Stomach (tissue), 9 donors: Measurements from ENCODE around the gene EEFSEC. TPM values are rescaled to one million over a fixed set of nuclear protein-coding genes. Genes with fewer than 3 reads are reported as not detected.

Experiments
- DNase-seq, 2 donors: peaks; one replicate each; pipeline versions ENCODE4 v3.0.0 to v3.0.0-alpha.2; 2013 to 2019
- H3K27ac ChIP-seq, 5 donors: fragments of 200-600 bp in 4 of 5; sonication (generic) in 4 of 5; one replicate each; pipeline ENCODE4 v1.5.1; 2013 to 2019; ENCODE audit warnings: mild to moderate bottlenecking in 1 of 5, moderate library complexity in 1 of 5
- H3K27me3 ChIP-seq, 3 donors: fragments of 200-600 bp; sonication (generic); one replicate each; pipeline ENCODE4 v1.5.1; 2017 to 2019; ENCODE audit warnings: mixed run types in 1 of 3
- H3K36me3 ChIP-seq, 4 donors: fragments of 200-600 bp; sonication (generic); 1 replicate in 3 of 4; 2 replicates in 1 of 4; pipeline ENCODE4 v1.5.1; 2016 to 2019
- H3K4me1 ChIP-seq, 4 donors: fragments of 200-600 bp; sonication (generic); one replicate each; pipeline ENCODE4 v1.5.1; 2016 to 2019
- H3K4me3 ChIP-seq, 4 donors: fragments of 200-600 bp; sonication (generic) in 3 of 4; one replicate each; pipeline ENCODE4 v1.5.1; 2016 to 2019; ENCODE audit warnings: mild to moderate bottlenecking in 1 of 4
- H3K9me3 ChIP-seq, 4 donors: fragments of 200-600 bp; sonication (generic); one replicate each; pipeline ENCODE4 v1.5.1; 2016 to 2019
- CTCF ChIP-seq, 7 experiments: fragments of 450-650 bp in 4 of 7; fragments of 200-600 bp in 3 of 7; sonication (generic) in 3 of 7; IDR thresholded peaks; one replicate each; pipeline ENCODE4 v1.5.1; 2016 to 2019; ENCODE audit warnings: antibody characterized with exemption in 7 of 7, control low read depth in 2 of 7, mild to moderate bottlenecking in 1 of 7
- EP300 ChIP-seq: sonication (generic); formaldehyde crosslinking; IDR thresholded peaks from one replicate; pipeline ENCODE4 v1.6.1; 2017; ENCODE audit warnings: antibody characterized with exemption
- POLR2A ChIP-seq, 4 donors: fragments of 450-650 bp; IDR thresholded peaks; one replicate each; pipeline ENCODE4 v1.6.1; 2016; ENCODE audit warnings: antibody characterized with exemption in 4 of 4, control low read depth in 2 of 4, mild to moderate bottlenecking in 1 of 4, moderate library complexity in 1 of 4
- POLR2AphosphoS5 ChIP-seq, 3 donors: sonication (generic); formaldehyde crosslinking; IDR thresholded peaks; one replicate each; pipeline ENCODE4 v1.6.1; 2016; ENCODE audit warnings: antibody characterized with exemption in 3 of 3
- WGBS, 5 donors: extraction: QIAGEN DNeasy Blood & Tissue Kit in 3 of 5; methylation state at CpG; one replicate each; pipeline versions ENCODE4 v1.1.5 to v1.1.7; 2013 to 2018; 5-methylcytosine and 5-hydroxymethylcytosine counted together
- intact Hi-C: fragments of 100-400 bp; cut with DNase I; formaldehyde crosslinking; loops from one replicate; pipeline ENCODE4 v1.15.1; 2023; ENCODE audit warnings: low total_unique reads
- polyA plus RNA-seq, 3 donors: library from polyadenylated mRNA; stranded (reverse); fragments of 200-250 nt; gene quantifications; one replicate each; pipeline ENCODE4 v1.2.3, GENCODE V29; 2013
- total RNA-seq, 5 donors: library from RNA; depleted of rRNA; stranded (reverse); fragments of >200 nt; gene quantifications; one replicate each; pipeline versions ENCODE4 v1.1.0 to v1.2.3, GENCODE V29; 2014 to 2016
- donor health status: healthy with polysubstance abuse.
- donor health status: Bipolar disorder and iron deficiency.
- donor health status: healthy.

Gene EEFSEC
- total and polyA plus RNA-seq, 8 donors = 5.0 to 39.1 (median 13.2) TPM

- TF ChIP-seq EP300 (no peak), POLR2A (IDR thresholded peaks at IDR 0.05) (no peak), POLR2AphosphoS5 (IDR thresholded peaks at IDR 0.05) (no peak), CTCF (IDR thresholded peaks at IDR 0.05) (no peak)
- no peak for DNase-seq
- H3K4me1 ChIP-seq = no peaks in the 10 kb centered on the region
- WGBS, 5 donors = 72 to 84% (median 75%) methylated on average over 21 to 23 of the region's 23 CpGs
- intact Hi-C loops = no loop called here
- peaks cover 0 to 12% (median 10%) of the 10 kb centered on the region in 4 donors for H3K36me3 ChIP-seq
- H3K9me3 ChIP-seq = no peaks in the 10 kb centered on the region
- no peaks in the 10 kb centered on the region for H3K27me3 ChIP-seq
- H3K4me3 ChIP-seq = no peak overlapping the region
- H3K27ac ChIP-seq = no peak overlapping the region
Measured at GRCh38 chr3:128404276-128405068, 251.2 kb downstream of the EEFSEC start.

- intact Hi-C loops = no loop called here
- DNase-seq = no peak
- Histone ChIP-seq H3K27me3 (no peaks in the 10 kb centered on the region), H3K4me1 (peaks cover 0 to 3% (median 0%) of the 10 kb centered on the region in 4 donors), H3K36me3 (peaks cover 0 to 17% (median 10%) of the 10 kb centered on the region in 4 donors), H3K4me3 (no peak overlapping the region), H3K9me3 (no peaks in the 10 kb centered on the region), H3K27ac (no peak overlapping the region)
- TF ChIP-seq CTCF (IDR thresholded peaks at IDR 0.05) = no peak
- no peak for TF ChIP-seq EP300
- no peak for TF ChIP-seq POLR2A (IDR thresholded peaks at IDR 0.05)
- no peak for TF ChIP-seq POLR2AphosphoS5 (IDR thresholded peaks at IDR 0.05)
- WGBS, 5 donors = 92 to 97% (median 96%) methylated on average over 7 to 8 of the region's 8 CpGs
Measured at GRCh38 chr3:128405554-128406277, 252.4 kb downstream of the EEFSEC start.

- intact Hi-C loops = no loop called here
- 90 to 94% (median 93%) methylated on average over 7 of the region's 7 CpGs for WGBS, 5 donors
- Histone ChIP-seq H3K4me1 (peaks cover 0 to 9% (median 3%) of the 10 kb centered on the region in 4 donors), H3K27ac (no peak overlapping the region), H3K36me3 (peaks cover 0 to 17% (median 10%) of the 10 kb centered on the region in 4 donors), H3K27me3 (no peaks in the 10 kb centered on the region), H3K4me3 (no peak overlapping the region), H3K9me3 (no peaks in the 10 kb centered on the region)
- TF ChIP-seq POLR2AphosphoS5 (IDR thresholded peaks at IDR 0.05) = no peak
- TF ChIP-seq POLR2A (IDR thresholded peaks at IDR 0.05) = no peak
- TF ChIP-seq CTCF (IDR thresholded peaks at IDR 0.05) = no peak
- no peak for TF ChIP-seq EP300
- no peak for DNase-seq
Measured at GRCh38 chr3:128407247-128407646, 254.0 kb downstream of the EEFSEC start.

GRCh38 chr3:128408012-128408692 lies 254.9 kb downstream of the EEFSEC start:
- intact Hi-C loops = no loop called here
- H3K36me3 ChIP-seq = peaks cover 0 to 17% (median 10%) of the 10 kb centered on the region in 4 donors
- peaks cover 0 to 9% (median 3%) of the 10 kb centered on the region in 4 donors for H3K4me1 ChIP-seq
- WGBS, 5 donors = 90 to 92% (median 90%) methylated on average over 14 to 19 of the region's 19 CpGs
- H3K27me3 ChIP-seq = no peaks in the 10 kb centered on the region
- H3K4me3 ChIP-seq = no peak overlapping the region
- H3K27ac ChIP-seq = no peak overlapping the region
- TF ChIP-seq POLR2A (IDR thresholded peaks at IDR 0.05) (no peak), EP300 (no peak), POLR2AphosphoS5 (IDR thresholded peaks at IDR 0.05) (no peak), CTCF (IDR thresholded peaks at IDR 0.05) (no peak)
- no peaks in the 10 kb centered on the region for H3K9me3 ChIP-seq
- DNase-seq = no peak
